SK-N-SH treated with all-trans-retinoic acid at 6 μM for 48 hours (cell line): ENCODE measurements around the gene CARD14.

Experiments
- ISL1 ChIP-seq: fragments of 250-450 bp; sonication (Bioruptor Pico); IDR thresholded peaks from 2 replicates; pipeline ENCODE4 v2.1.2; 2022; ENCODE audit warnings: mild to moderate bottlenecking, moderate library complexity
- PATZ1 ChIP-seq: fragments of 250-450 bp; sonication (Bioruptor Pico); IDR thresholded peaks from 2 replicates; pipeline ENCODE4 v1.8.0; 2020; ENCODE audit warnings: mild to moderate bottlenecking, moderate library complexity, borderline replicate concordance
- RARB ChIP-seq: fragments of 250-450 bp; sonication (Bioruptor Pico); IDR thresholded peaks from 2 replicates; pipeline ENCODE4 v1.8.0; 2021; ENCODE audit warnings: mild to moderate bottlenecking, moderate library complexity

DNA sequence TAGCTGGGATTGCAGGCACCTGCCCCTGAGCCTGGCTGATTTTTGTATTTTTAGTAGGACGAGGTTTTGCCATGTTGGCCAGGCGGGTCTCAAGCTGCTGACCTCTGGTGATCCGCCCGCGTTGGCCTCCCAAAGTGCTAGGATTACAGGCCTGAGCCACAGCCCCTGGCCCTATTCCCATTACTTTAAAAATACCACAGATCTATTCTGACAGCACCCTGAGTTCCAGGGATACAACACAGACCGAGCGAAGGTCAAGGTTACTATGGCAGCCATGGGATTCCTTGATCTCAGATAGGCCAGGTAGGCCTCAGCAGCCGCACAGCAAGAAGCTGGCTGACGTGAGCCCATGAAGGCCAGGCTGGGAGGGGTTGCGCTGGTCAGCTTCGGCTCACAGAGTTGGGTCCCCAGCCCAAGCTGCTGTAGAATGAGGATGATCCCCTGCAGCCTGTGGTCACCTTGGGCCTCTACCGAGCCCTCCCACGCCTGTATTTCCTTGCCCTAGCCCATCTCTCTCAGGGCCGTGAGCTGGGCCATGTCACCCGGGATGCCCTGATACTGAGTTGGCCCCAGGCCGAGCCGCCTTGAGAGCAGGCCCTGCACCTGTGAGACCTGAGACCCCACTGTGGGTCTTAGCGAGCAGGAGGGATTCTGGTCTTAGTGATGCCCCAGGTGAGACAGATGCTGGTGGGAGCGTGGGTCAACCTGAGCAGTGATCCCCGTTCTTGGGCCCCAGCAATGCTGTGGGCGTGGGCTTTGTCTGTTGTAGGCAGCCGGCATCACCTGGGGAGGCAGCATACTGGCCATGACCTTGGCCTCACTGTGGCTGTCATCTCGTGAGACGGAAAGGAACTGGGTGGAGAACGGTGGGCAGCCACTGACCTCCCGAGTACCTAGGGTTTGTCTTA lies 74.0 kb downstream of the CARD14 start:
- no peak for TF ChIP-seq RARB (CRISPR knock-in tag)
- TF ChIP-seq ISL1 (CRISPR knock-in tag): no peak
- TF ChIP-seq PATZ1 (CRISPR knock-in tag): no peak
